HL-60 (cell line): ENCODE measurements around the gene FERMT3.

Experiments
- GABPA ChIP-seq: IDR thresholded peaks from 2 replicates; pipeline ENCODE4 v1.6.1; 2012; ENCODE audit warnings: low read depth
- TF ChIP-seq, protein P1 (sequence below): IDR thresholded peaks from one replicate; pipeline ENCODE4 v1.5.1; 2011; ENCODE audit warnings: low read length, control low read depth, inconsistent platforms; ENCODE audit not compliant: insufficient read depth

DNA sequence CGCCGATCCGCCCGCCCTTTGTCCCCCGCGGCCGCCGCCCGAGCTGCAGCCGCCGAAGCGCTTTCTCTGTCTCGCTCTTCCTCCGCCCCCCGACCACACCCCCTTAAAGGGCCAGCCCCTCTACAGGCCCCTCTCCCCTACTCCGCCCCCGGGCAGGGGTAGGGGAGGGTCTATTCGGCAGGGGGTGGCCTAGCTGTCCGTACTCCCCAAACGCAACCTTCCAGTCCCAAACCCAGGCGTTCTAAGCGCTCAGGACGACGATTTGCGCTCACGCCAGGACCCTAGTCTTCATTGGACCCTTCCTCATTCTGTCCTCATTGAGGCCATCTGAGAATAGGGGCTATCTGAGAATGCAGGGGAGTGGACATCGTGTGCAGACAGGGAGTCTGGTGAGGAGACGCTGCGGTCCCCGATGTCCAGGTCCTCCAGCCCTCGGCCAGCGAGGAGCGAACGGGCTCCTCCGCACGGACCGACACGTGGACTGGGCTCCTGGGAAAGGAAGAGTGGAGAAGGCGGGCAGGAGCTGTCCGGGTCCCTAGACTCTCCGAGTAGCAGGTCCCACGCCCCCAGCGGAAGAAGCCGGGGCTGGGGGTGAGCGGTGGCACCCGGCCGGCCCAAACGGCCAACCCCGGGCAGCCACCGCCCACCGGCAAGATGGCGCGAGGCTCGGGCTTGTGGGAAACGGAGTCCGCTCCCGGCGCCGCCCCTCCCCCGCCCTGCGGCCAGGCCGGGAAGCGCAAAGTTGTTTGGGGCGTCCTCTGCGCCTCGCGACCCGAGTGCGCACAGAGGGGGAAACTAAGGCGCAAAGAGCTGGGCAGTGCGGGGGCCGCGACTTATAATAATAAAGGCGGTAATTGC, 40.6 kb downstream of the FERMT3 start, which contains the start of gene PPP1R14B:
- TF ChIP-seq, protein P1, sequence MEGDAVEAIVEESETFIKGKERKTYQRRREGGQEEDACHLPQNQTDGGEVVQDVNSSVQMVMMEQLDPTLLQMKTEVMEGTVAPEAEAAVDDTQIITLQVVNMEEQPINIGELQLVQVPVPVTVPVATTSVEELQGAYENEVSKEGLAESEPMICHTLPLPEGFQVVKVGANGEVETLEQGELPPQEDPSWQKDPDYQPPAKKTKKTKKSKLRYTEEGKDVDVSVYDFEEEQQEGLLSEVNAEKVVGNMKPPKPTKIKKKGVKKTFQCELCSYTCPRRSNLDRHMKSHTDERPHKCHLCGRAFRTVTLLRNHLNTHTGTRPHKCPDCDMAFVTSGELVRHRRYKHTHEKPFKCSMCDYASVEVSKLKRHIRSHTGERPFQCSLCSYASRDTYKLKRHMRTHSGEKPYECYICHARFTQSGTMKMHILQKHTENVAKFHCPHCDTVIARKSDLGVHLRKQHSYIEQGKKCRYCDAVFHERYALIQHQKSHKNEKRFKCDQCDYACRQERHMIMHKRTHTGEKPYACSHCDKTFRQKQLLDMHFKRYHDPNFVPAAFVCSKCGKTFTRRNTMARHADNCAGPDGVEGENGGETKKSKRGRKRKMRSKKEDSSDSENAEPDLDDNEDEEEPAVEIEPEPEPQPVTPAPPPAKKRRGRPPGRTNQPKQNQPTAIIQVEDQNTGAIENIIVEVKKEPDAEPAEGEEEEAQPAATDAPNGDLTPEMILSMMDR, result no peak
- TF ChIP-seq GABPA, result peak; percentile 64
